ENCODE data around the gene MRPL10. TPM values are rescaled to one million over a fixed set of nuclear protein-coding genes. Genes with fewer than 3 reads are reported as not detected.

Gene MRPL10
- total RNA-seq, 2 donors from 2014 or later, result 56.3 to 65.3 TPM

- Histone ChIP-seq H3K27ac (ENCODE audit: low read depth, low read length) (no peak overlapping the region), H3K27me3 (ENCODE audit: control insufficient read depth, insufficient read depth, low read length, poor library complexity, severe bottlenecking) (no peaks in the 10 kb centered on the region), H3K36me3 (ENCODE audit: control insufficient read depth, insufficient read depth, low read length) (peaks cover 13% of the 10 kb centered on the region), H3K9ac (ENCODE audit: extremely low read depth, low read length, poor library complexity, severe bottlenecking) (no peak overlapping the region), H3K9me3 (ENCODE audit: control insufficient read depth, low read length) (no peaks in the 10 kb centered on the region), H3K4me1 (ENCODE audit: control insufficient read depth, insufficient read depth, low read length) (no peaks in the 10 kb centered on the region), H3K4me3 (ENCODE audit: low read length) (no peak overlapping the region)
- H3K4me3 Mint-ChIP-seq, result no peak overlapping the region
- H3K27ac Mint-ChIP-seq, result no peak overlapping the region
- peaks cover 17% of the 10 kb centered on the region for H3K36me3 Mint-ChIP-seq (ENCODE audit: low read depth)
- peaks cover 10% of the 10 kb centered on the region for H3K4me1 Mint-ChIP-seq
- WGBS, 2 experiments (ENCODE audit: insufficient coverage in 1 of 2, insufficient read length in 1 of 2), result 94 to 98% methylated on average over 7 to 10 of the region's 10 CpGs
- H3K27me3 Mint-ChIP-seq (ENCODE audit: insufficient read depth), result no peaks in the 10 kb centered on the region
- H3K9me3 Mint-ChIP-seq, result no peaks in the 10 kb centered on the region
- no peak for DNase-seq
- no peak for TF ChIP-seq CTCF (conservative IDR thresholded peaks at IDR 0.05)
Measured at GRCh38 chr17:47816947-47817346, 14.4 kb downstream of the MRPL10 start.

- Histone ChIP-seq H3K36me3 (ENCODE audit: control insufficient read depth, insufficient read depth, low read length) (peaks cover 13% of the 10 kb centered on the region), H3K4me3 (ENCODE audit: low read length) (no peak overlapping the region), H3K27me3 (ENCODE audit: control insufficient read depth, insufficient read depth, low read length, poor library complexity, severe bottlenecking) (no peaks in the 10 kb centered on the region), H3K9me3 (ENCODE audit: control insufficient read depth, low read length) (no peaks in the 10 kb centered on the region), H3K4me1 (ENCODE audit: control insufficient read depth, insufficient read depth, low read length) (no peaks in the 10 kb centered on the region), H3K9ac (ENCODE audit: extremely low read depth, low read length, poor library complexity, severe bottlenecking) (no peak overlapping the region), H3K27ac (ENCODE audit: low read depth, low read length) (no peak overlapping the region)
- H3K27ac Mint-ChIP-seq, result no peak overlapping the region
- peaks cover 17% of the 10 kb centered on the region for H3K36me3 Mint-ChIP-seq (ENCODE audit: low read depth)
- no peaks in the 10 kb centered on the region for H3K27me3 Mint-ChIP-seq (ENCODE audit: insufficient read depth)
- H3K4me1 Mint-ChIP-seq, result peaks cover 6% of the 10 kb centered on the region
- no peak overlapping the region for H3K4me3 Mint-ChIP-seq
- DNase-seq, result no peak
- WGBS, 2 experiments (ENCODE audit: insufficient coverage in 1 of 2, insufficient read length in 1 of 2), result 94% methylated on average over 12 to 21 of the region's 21 CpGs
- no peaks in the 10 kb centered on the region for H3K9me3 Mint-ChIP-seq
- TF ChIP-seq CTCF (conservative IDR thresholded peaks at IDR 0.05), result no peak
Measured at GRCh38 chr17:47816111-47816735, 15.1 kb downstream of the MRPL10 start.

- peaks cover 2% of the 10 kb centered on the region for H3K4me1 Mint-ChIP-seq
- Histone ChIP-seq H3K4me3 (ENCODE audit: low read length) (no peak overlapping the region), H3K9me3 (ENCODE audit: control insufficient read depth, low read length) (no peaks in the 10 kb centered on the region), H3K27me3 (ENCODE audit: control insufficient read depth, insufficient read depth, low read length, poor library complexity, severe bottlenecking) (no peaks in the 10 kb centered on the region), H3K4me1 (ENCODE audit: control insufficient read depth, insufficient read depth, low read length) (no peaks in the 10 kb centered on the region), H3K36me3 (ENCODE audit: control insufficient read depth, insufficient read depth, low read length) (peaks cover 13% of the 10 kb centered on the region), H3K9ac (ENCODE audit: extremely low read depth, low read length, poor library complexity, severe bottlenecking) (no peak overlapping the region), H3K27ac (ENCODE audit: low read depth, low read length) (no peak overlapping the region)
- no peak for TF ChIP-seq CTCF (conservative IDR thresholded peaks at IDR 0.05)
- H3K27me3 Mint-ChIP-seq (ENCODE audit: insufficient read depth), result no peaks in the 10 kb centered on the region
- DNase-seq, result no peak
- H3K27ac Mint-ChIP-seq, result no peak overlapping the region
- H3K36me3 Mint-ChIP-seq (ENCODE audit: low read depth), result peaks cover 18% of the 10 kb centered on the region
- 87 to 94% methylated on average over 20 to 21 of the region's 21 CpGs for WGBS, 2 experiments (ENCODE audit: insufficient coverage in 1 of 2, insufficient read length in 1 of 2)
- H3K4me3 Mint-ChIP-seq, result no peak overlapping the region
- H3K9me3 Mint-ChIP-seq, result no peaks in the 10 kb centered on the region
Measured at GRCh38 chr17:47815106-47815918, 16.0 kb downstream of the MRPL10 start.
